CD4-positive, alpha-beta T cell treated with Interferon alpha-2 for 1 hour (primary cell): ENCODE results near the gene THRA.

Experiments
- DNase-seq, 2 donors: peaks; one replicate each; pipeline ENCODE4 v3.0.0-alpha.2; 2020 to 2022

Gene THRA

DNA sequence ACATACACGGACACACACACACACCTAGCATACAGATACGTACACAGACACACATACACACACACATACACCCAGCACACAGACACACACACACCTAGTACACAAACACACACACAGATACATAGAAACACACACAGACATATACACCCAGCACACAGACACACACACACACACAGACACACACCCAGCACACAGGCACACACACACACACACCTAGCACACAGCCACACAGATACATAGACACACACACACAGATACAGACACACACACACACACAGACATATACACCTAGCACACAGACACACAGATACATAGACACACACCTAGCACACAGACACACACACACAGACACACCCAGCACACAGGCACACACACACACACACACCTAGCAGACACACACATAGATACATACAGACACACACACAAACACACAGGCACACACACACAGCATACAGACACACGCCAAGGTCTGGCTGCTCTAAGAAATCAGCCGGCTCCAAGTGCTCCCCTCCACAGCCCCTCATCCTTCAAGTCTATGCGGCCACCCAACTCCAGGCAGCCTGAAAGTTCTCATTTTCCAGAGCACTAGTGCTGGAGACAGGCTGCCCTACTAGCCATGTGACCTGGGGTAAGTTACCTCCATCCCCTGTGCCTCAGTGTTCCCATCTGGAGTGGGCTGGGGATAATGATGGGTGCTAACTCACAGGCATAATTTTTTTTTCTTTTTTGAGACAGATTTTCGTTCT, 24.5 kb downstream of the THRA start:
- no peak for DNase-seq

DNA sequence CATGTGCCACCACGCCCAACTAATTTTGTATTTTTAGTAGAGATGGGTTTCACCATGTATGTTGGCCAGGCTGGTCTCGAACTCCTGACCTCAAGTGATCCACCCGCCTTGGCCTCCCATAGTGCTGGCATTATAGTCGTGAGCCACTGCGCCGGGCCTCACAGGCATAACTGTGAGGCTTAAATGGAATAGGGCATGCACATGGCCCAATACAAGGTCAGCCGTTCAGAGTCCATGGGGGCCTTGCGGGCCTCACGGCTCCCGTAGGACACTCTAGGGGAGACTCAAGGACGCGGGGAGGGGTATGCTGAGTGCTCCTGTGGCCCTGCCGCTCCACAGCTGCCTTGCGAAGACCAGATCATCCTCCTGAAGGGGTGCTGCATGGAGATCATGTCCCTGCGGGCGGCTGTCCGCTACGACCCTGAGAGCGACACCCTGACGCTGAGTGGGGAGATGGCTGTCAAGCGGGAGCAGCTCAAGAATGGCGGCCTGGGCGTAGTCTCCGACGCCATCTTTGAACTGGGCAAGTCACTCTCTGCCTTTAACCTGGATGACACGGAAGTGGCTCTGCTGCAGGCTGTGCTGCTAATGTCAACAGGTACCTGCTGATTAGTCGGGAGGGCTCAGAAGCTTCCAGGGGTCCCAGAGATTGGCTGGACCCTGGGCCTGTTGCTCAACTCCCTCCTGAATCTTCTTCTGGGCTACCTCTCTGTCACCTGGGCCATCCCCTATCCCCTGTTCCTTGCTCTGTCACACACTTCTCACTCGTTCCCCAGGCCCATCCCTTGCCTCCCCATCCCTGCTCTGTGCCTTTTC, 25.3 kb downstream of the THRA start:
- DNase-seq, result no peak

DNA sequence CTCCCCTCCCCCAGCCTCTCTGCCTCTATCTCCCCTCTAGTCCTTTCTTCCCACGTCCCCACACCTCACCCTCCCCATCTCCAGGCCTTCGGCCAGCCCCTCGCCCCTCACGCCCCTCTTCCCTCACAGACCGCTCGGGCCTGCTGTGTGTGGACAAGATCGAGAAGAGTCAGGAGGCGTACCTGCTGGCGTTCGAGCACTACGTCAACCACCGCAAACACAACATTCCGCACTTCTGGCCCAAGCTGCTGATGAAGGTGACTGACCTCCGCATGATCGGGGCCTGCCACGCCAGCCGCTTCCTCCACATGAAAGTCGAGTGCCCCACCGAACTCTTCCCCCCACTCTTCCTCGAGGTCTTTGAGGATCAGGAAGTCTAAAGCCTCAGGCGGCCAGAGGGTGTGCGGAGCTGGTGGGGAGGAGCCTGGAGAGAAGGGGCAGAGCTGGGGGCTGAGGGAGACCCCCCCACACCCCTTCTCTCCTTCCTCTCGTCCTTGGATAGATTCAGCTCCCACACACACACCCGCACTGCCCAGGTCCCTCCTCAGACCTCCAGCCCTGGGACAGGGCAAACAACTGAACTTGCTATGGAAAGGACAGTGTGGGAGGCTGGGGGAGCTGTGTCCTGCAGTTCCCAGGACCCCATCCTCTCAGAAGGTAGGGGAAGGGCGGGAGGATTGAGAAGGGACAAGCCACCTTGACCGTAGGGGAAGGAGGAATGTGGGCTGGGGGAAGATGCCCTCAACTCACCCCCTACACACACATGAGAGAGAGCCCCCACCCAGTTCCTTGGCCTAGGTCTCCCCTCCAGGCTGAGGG, 26.5 kb downstream of the THRA start:
- DNase-seq, result no peak

DNA sequence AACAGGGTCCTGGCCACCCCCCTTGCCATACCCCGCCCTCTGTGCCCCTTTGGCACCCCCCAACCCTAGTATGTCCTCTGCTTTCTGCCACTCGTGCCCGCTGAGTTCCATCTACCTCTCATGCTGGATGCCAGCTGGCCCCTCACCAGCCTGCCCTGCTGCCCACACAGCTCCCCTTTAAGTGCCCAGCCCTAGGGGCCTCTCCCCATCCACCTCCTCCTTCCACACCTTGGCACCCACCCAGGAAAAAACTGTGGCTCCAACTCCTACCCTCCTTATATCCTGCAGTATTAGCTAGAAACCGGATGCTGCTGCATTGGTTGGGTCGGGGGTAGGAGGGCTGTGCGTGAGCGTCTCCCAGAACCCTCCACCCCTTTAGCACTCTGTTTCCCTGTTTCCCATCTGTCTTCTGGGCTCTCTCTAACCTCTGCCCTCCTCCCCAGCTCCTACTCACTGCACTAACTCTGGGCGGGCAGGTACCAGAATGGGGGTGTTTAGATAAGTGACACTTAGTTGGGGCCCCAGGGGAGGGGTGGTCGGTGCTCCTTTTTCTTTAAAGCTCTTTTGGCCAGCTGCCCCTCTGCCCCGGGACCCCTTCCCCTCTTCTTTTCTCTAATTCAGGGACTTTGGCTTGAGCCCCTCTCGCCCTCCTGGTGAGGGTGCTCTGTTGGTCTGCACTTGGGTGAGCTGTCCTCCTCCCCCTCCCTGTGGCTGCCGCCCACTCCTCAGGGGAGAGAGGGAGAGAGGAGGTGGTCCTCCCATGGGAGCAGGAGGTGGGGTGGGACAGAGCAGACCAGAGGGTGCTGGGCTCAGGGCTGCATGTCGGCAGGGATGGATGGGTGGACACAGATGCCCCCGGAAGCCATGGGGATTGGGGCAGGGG, 27.7 kb downstream of the THRA start:
- DNase-seq, result no peak

DNA sequence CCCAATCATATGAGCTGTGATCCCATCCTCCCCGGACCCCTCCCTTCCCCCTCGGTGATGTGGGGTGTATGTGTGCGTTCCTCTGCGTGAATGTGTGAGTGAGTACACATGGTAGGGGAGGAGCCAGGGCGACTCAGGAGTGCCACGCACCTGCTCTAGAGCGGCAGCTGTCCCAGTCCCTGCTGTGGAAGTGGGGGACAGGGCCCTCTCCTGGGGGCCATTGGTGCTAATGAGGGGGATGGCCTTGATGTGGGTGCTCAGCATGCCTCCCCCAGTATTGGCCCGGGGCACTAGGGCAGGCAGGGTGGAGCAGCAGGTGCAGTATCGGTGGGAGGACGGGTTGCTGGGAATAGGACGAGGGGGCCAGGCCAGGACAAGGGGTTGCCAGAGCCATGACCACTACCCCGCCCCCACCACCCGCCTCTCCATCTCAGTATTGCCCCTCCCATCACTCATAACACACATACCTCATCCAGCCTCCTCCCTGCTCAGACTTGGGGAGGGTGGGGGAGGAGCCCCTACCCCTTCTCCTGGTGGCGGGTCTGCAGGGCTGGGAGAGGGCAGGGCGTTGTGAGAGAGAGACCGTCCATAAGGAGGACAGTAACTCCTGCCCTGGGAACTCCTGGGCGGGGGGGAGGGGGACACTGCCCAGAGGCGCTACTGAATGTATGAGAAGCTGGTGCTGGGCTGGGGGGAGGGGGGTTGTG, 29.1 kb downstream of the THRA start:
- no peak for DNase-seq

DNA sequence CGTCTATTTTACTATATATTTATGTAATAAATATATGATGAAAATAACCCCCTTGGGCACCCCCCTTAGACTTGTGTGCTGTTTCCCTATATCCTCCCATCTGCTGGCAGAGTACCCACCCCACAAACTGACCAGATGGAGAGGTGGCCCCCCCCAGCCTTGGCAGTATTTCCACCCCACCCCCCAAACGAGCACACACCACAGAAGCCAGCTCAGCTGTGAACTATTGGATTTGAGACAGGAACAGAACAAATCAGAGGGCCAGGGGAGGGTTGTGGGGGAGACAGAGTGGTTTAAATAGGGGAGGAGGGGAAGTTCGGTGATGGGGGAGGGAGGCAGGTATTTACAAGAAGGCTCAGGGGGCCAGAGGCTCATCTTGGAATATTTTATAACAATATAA, 29.8 kb downstream of the THRA start:
- DNase-seq, result no peak

DNA sequence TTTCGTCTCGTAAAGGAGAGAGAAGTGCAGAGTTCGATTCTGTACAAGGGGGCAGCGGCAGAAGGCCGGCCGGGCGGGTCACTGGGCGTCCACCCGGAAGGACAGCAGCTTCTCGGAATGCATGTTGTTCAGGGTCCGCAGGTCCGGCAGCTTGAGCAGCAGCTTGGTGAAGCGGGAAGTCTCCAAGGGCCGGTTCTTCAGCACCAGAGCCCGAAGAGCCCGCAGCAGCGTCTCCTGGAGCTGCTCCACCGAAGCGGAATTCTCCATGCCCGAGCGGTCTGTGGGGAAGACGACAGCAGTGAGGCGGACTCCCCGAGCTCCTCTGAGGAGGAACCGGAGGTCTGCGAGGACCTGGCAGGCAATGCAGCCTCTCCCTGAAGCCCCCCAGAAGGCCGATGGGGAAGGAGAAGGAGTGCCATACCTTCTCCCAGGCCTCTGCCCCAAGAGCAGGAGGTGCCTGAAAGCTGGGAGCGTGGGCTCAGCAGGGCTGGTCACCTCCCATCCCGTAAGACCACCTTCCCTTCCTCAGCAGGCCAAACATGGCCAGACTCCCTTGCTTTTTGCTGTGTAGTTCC, 30.3 kb downstream of the THRA start:
- DNase-seq, result no peak

DNA sequence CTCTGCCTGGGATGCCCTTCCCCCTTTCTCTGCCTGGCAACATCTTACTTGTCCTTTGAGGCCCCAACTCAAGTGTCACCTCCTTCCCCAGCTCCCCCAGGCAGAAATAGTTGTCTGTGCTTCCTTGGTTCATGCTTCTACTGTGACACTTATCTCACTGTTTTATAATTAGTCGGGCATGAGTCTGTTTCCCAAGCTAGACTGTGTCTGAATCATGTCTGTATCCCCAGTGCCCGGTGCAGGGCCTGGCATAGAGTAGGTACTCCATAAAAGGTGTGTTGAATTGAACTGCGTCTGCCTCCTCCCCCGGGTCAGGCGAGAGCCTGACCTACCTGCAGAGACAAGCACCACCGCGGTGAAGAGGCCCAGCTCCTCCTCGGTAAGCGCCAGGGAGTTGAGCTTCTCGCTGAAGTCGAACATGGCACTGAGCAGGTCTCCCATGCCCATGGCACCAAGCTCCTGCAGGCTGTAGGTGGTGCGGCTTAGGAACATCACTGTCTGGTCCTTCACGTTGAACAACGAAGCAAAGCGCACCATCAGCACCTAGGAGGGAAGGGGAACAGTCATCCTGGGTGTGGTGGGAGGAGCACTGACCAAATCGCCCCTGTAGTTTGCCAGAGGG, 30.9 kb downstream of the THRA start:
- DNase-seq, result no peak

DNA sequence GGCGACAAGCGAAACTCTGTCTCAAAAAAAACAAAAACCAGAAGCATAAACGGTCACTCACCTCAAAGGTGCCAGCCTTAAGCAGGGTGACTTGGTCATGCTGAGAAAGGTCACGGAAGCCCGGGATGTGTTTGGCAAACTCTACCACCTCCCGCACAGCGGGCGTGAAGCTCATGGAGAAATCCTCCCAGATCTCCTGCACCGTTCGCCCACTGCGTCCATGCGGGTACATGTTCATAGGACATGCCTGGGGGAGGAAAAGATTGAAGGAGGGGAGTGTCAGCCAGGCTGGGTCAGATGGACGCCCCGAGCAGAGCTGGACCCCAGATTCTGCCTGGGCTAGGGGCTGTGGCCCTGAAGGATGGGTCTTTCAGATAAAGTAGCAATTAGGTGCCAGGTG, 32.1 kb downstream of the THRA start:
- no peak for DNase-seq

DNA sequence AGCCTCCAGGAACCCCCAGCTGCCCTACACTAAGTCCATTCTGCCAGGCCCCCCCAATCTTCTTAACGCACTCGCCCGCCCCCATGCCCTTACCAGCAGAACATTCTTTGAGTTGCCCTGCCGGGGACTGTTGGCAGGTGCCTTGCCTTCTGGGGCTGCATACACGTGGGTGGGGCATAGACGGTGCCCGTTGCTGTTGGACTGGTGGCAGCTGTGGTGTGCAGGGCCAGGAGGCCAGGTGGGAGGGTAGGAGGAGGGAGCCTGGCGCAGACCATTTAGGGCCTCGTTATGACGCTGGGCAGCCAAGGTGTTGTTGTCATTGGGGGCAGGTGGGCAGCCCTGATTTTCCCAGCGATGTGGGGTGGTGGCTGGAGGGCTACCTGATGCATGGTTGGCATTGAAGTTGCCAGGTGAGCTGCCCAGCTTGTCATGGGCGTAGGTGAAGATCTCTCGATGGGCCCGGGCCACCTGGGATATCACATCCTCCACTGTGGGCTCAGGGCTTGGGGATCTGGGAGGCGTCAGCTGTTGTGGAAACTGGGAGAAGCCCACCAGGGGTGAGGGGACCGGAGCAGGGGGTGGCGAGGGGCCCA, 32.7 kb downstream of the THRA start:
- DNase-seq, result no peak

DNA sequence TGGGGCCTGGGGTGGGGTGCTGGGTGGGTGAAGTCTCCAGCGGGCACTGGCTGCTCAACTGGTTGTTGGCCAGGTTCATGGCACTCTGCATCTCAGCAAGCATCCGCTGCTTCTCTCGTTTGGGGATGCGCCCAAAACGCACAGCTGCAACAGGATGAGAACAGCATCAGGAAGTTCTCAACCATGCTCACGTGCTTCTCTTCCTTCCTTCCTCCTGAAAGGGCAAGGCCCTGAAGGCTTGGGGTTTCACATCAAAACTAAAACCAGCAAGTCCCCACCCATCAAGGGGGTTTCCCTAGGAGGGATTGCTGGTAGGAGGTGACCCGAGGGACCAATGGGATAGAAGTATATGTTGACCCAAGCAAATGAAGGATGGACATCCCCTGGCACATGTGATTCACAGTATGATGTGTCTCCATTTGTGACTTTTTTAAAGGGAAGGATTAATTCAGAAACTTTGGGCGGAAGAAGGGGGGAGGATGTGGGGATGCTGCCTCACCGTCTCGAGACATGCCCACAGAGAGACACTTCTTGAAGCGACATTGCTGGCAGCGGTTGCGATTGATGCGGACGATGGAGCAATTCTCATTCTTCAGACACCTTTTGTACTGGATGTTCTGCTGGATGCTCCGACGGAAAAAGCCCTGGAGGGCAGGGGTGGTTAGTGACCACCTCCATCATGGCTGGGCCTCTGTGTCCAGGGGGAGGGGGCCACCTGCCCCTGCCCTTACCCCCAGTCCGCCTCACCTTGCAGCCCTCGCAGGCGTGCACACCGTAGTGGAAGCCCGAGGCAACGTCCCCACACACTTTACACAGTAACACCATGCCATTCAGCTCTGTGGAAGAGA, 33.4 kb downstream of the THRA start:
- DNase-seq, result peak; percentile 94 to 96

DNA sequence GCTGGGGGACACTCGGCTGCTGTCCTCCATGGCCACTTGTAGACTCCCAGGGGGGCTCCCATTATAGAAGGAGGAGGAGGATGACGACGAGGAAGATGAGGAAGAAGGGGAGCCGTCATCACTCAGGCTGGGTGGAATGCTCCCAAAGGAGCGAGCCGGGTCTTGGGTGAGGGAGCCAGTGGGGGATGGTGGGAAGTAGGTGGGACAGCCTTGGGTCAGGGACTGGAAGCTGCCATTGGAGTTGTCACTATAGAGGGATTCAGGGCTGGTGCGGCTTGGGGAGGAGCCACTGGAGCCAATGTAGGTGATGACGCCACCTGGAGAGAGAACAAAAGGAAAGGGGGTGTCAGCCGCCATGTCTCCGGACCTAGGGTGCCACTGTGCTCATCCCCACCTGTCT, 34.3 kb downstream of the THRA start:
- no peak for DNase-seq

DNA sequence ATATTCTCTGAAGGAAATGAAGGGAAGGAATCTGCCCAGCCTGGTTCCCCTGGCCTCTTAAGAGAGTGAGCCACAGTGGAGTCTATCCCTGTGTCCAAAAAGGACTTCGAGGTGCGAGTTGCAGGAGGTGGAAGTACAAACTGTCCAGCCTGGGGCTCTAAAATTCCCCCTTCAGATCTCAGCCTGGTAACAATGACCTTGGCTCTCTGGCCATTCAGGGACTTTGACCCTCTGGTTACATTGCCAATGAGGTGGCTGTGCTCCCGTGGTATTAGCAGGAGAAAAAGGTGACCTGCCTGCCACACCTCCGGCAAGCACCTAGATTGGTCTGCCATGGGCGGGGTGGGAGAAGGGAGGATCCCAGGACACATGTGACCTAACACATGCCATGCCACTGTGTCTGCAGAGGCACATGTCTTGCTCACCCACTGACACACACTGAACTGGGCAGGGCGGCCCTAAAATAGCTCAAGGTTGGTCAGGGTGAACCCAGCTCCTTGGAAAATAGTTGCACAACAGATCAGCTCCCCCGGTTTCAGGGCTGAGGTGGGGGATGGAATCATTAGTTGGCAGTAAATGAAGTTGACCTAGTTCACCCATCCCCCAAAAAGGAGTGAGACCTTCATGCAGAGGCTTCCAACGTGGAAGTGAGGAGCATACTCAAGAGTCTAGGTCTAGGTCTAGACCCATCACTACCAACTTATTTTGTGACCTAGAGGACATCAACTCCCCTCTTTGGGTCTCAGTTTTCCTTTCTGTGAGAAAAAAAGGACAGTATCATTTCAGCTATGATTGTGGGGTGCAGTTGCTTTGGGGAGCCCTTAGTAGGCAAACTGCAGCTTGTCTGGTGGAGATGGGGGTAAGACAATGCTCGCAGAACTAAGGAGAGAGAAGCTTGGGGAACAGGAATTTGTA, 35.4 kb downstream of the THRA start:
- peak in 1 of 2 donors; percentile 23 for DNase-seq

DNA sequence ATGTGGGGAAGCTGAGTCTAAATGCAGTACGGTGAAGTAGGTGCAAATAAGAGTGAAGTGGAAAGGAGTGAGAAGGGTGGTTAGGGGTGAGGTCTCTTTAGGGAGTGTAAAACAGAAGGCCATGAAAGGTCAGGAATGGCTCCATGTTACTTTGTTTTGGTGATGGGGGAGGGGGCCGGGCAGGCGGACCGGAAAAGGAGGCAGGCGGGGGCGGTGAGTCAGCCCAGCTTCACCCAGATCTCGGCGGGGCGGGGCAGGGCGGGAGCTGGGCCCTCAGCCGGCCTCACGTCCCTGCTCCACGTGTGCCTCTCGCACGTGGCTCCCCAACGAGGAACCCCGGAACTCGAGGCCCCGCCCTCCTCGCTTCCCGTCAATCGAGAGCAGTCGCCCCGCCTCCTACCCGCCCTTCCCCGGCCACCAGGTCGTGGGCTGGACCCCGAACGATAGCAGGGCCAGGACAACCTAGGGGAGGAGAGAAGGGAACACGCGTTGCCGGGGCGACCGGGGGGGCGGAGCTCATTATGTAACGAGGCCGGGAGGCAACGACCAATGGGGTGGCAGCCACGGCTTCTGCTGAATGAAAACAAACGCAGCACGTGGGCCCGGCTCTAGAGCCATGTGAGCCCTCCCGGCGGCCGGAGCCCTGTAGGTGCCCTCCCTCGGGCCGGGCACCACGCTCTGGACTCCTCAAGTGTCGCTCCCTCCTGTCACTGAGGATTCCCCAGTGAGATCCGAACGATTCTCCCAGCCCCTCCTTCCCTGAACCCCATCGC, 36.3 kb downstream of the THRA start:
- peak; percentile 99 to 100 for DNase-seq

DNA sequence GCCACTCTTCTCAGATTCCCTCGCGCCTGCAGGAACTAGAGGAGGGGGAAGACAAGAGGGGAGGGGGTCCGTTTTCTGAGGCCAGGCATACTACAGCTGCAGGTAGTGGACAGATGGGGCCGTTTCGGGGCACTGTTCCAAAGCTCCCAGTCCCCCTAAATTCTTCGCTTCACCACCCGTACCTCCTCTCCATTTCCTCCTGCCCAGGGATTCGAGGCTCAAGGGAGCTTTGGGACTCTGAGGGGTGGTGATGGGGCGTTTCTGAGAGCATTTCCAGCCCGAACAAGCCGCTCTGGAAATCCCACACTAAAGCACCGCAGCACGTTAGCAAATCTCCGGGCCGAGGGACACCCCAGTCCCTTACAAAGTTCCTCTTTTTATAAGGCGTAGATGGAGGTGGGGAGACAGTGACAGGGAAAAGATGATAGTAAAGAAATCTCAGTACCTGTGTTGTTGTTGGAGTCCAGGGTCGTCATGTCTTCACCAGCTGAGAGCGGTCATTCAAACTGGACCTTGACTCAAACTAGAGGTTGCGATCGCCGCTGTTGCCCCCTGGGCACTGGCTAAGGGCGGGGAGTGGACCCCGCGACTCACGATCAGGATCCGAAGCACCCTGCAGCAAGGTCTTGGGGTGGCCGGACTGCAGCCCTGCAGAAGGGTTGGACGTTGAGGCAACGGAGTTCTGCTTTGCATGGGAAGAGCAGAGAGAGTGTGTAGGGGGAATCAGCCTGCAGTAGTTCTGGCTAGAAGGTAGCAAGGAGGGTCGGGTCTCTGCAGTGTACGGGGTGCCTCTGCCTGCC, 37.1 kb downstream of the THRA start:
- DNase-seq, result peak in 1 of 2 donors; percentile 42

DNA sequence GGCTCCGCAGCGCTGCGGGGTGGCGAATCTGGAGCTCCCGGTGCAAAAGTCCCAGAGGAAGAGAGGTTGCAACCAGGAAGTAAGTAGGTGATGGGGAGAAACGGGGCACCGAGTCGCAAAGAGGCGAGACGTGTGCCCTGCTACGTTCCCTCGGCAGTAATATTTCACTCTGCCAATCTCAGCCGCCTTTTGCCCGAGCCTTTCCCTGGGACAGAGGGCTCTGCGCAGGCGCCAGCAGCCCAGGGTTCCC, 37.6 kb downstream of the THRA start, which contains the start of gene NR1D1:
Gene NR1D1, minus strand, starts transcription at position 171 of the 250 bp plus-strand sequence. CDS start 495 bp downstream, outside the sequence.
- no peak for DNase-seq
